NCI-H510A treated with DMSO at 0.1 percent for 48 hours (cell line): ENCODE data around the gene TNS4.

Experiments
- DNase-seq: peaks from one replicate; lab custom pipeline; 2025; lab: John Stamatoyannopoulos, UW

The TNS4 gene

DNA sequence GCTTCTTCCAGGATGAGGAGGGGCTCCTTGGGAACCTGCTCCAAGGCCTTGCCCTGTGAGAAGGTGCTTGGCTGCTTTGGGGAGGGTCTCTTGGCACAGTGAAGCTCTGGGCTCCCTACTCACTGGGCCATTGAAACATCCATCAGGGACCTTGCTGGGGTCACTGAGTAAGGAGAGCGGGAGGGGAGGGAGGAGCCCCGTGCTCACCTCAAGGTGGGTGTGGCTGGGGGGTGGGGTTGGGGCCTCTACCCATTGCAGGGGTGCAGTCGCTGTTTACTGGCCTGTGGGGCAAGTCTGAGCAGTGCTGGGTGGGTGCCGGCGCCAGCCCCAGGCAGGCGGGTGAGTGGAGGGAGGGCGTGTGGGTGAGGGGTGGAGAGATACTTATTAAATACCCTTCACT is 9.9 kb downstream of the TNS4 start:
- DNase-seq: no peak

GRCh38 chr17:40490982-40491381 is 10.4 kb downstream of the TNS4 start:
- no peak for DNase-seq

GRCh38 chr17:40490289-40490853 is 11.1 kb downstream of the TNS4 start:
- DNase-seq: peak; percentile 56

DNA sequence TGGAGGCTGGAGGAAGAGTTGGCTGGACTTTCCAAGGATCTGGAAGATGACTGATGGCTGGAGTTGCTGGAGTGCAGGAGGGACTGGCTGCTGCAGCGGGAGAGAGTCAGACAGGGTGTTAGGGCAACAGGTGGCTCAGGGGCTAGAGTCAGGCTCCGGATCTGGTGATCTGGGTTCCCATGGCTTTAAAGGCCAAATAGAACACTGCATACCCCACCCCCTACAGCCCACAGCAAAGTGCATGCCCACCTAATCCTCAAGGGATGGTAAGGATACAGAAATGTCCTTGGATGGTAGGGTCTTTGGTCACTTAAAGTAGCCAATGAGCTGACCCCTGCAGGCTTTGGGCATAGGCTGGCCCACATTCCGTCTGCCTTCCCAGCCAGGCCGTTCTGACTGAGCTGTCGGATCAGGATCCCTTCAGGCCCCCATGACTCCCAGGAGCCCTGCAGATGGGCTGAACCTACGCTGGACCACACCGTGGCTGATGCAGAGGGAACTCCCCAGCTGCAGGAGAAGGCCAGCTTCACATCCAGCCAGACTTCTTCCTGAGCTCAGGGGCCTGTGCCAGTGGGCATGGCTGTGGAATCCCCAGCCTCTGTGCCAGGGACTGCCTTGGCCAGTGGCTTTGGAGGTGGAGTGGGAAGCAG is 13.9 kb downstream of the TNS4 start:
- DNase-seq: no peak

- DNase-seq: no peak
Observed at GRCh38 chr17:40486522-40487370, 14.7 kb downstream of the TNS4 start.

DNA sequence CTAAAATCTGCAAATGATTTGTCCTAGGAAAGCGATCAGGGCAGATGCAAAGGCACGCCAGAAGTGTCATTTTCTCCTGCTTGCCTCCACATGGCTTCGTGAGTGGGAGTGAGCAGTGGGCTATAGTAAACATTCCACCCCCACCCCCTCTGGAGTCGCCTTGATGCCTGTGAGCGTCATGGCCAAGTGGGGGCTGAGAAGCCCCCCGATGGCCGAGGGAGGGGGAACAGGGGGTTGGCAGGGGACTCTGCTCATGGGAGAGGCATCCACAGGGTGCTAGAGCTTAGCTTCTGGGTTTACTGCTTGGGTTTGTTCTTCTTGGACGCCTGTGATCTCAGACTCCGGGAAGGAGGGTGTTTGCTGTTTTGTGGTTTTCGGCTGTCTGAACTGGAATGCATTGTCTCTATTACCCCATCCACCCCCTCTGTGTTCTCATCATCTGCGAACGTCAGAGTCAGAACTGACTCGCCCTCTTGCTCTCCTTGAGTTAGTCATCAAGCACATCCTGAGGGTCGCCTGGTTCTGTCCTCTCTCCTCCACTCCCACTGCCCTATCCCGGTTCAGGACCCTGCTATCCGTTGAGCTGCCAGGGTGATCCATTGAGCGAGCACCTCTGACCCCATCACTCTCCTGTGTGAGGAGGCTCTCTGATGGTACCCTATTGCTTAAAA is 15.4 kb downstream of the TNS4 start:
- DNase-seq: no peak

GRCh38 chr17:40484973-40485530 is 16.4 kb downstream of the TNS4 start:
- DNase-seq: no peak

DNA sequence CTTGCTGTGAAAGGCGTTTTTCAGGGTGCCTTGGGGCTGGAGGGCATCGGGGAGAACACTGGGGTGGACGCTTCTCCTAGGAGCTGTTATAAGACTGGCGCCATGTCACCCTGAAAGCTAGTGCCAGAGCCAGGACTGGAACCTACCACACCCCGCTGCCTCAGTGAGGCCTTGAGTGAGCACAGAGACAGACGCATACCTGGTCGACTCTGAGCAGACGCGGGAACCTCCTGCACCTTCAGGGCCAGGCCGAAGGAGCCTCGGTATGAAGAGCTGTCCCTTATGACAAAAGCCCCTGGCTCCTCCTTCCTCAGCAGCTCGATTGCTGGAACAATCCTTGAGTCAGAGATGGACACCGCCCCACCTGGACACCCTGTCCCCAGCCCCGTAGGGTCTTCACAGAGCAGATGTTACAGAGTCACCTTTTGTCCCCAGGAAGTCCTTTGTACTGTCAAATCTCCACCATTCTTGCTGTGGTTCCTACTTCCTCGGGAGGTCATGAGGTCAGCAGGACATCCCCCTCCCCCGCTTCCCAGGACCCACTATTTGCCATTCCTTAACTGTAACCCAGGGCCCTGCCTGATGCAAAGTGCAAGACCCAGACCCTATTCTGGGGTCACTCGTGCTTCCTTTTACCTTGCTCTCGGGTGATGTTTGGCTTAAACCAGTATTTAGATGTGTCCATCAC is 17.0 kb downstream of the TNS4 start:
- no peak for DNase-seq

- DNase-seq: no peak
Observed at GRCh38 chr17:40483679-40484078, 17.7 kb downstream of the TNS4 start.

DNA sequence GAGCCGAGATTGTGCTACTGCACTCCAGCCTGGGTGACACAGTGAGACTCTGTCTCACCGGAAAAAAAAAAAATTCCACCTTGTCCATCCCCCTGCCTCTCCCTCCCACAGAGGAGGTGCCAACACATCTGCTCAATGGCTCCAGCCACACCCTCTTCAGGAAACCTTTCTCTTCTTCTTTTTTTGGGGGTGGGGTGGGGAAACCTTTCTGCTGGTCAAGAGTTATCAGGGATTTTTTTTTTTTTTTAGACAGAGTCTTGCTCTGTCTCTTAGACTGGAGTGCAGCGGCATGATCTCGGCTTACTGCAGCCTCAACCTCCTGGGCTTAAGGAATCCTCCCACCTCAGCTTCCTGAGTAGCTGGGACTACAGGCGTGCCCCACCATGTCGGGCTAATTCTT is 18.7 kb downstream of the TNS4 start:
- no peak for DNase-seq

DNA sequence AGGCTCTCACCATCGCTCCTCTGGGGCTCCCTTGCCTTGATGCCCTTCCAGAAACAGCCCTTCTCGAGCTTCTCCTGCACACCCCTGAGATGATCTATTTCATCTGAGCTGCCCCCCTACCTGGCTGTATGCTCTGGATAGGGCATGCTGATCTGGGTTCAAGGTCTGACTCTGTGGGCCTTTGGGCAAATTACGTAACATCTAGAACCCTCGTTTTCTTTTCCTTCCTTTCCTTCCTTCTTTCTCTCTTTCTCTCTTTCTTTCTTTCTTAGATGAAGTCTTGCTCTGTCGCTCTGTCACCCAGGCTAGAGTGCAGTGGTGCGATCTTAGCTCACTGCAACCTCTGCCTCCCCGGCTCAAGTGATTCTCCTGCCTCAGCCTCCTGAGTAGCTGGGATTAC is 20.3 kb downstream of the TNS4 start:
- DNase-seq: no peak

- DNase-seq: no peak
Observed at GRCh38 chr17:40480501-40481003, 20.9 kb downstream of the TNS4 start.

- DNase-seq: no peak
Observed at GRCh38 chr17:40479754-40480480, 21.5 kb downstream of the TNS4 start.

DNA sequence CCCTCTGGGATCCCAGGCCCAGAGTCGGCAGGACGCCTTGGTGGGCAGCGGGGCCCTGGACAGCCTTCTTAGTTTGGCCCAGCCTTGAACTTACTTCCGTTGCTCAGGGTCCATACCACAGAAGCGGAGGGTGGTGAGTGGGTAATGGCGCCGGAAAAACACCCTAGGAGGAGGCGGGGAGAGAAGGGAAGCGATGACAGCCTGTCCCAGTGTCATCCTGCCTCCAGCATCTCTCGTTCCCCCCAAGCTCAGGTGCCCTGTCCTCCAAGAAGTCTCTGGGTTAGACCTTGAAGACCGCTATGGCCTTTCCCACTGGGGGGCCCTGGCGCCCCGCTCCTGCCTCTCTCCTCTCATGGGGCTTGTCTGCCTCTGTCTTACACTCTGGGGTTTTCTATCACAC is 22.9 kb downstream of the TNS4 start:
- no peak for DNase-seq

DNA sequence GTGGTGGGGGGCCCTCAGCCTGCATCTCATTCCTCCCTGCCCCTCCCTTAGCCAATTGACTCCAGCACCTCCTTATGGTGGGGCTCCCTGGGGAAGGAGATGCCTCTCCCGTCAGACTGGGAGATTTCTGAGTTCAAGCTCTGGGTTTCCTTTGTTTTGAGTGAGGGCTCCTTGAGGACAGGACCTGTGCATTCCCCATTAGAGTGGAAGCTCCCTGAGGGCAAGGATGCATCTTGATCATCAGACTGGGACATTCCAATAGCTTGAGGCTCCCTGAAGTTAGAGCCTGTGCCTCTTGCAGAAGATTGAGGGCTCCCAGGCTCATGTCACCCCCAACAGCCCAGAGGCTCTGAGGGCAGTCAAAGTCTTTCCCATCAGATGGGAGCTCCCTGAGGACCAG is 23.6 kb downstream of the TNS4 start:
- DNase-seq: no peak

GRCh38 chr17:40475234-40475908 is 26.1 kb downstream of the TNS4 start:
- no peak for DNase-seq

DNA sequence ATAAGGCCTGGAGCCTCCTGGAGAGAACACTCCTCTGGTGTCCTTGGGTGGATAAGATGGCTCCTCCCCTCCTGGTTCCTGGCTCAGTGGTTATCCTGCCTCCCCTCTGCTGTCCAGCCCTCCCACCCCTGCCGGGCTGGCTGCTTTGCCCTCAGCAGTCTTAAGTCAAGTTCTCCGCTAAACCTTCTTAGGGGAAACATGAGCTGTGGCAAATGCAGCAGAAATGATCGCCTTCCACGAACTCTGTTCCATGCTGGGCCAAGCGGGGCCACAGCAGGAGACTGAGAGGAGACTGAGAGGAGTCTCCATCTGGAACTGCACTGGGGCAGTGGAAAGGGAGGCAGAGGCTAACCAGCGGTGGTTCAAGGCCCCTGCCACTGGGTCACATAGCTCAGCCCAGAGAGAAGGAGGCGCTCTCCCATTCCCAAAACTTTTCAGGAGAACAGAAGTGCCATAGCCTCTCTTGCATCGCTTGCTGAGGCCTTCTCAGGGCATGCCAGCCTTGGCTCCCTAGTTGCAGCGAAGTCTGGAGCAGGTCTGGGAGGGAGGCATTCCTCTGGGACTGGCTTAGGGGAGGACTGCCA is 26.9 kb downstream of the TNS4 start:
- no peak for DNase-seq

- no peak for DNase-seq
Observed at GRCh38 chr17:40473573-40474365, 27.7 kb downstream of the TNS4 start.
